ENCODE data around the gene LTBP2. TPM values are rescaled to one million over a fixed set of nuclear protein-coding genes. Genes with fewer than 3 reads are reported as not detected.

The LTBP2 gene
- total RNA-seq, 1 experiment from 2014 or later: 1.3 TPM

Other genes with a start within 250 kb of the LTBP2 start
- gene SYNDIG1L, start 186.0 kb downstream of the LTBP2 start, total RNA-seq (2014; rRNA removed; shearing (Covaris generic)): 0.48 and 0.76 TPM in 2 replicates
- gene NPC2, start 118.9 kb downstream of the LTBP2 start, total RNA-seq (2014; rRNA removed; shearing (Covaris generic)): 144 and 156 TPM in 2 replicates
- gene ISCA2, start 118.5 kb downstream of the LTBP2 start, total RNA-seq (2014; rRNA removed; shearing (Covaris generic)): 44.5 and 45.3 TPM in 2 replicates
- 19.6 and 20.0 TPM in 2 replicates for gene AREL1, start 100.8 kb upstream of the LTBP2 start, total RNA-seq (2014; rRNA removed; shearing (Covaris generic))
- 24.9 and 32.2 TPM in 2 replicates for gene FCF1, start 100.9 kb upstream of the LTBP2 start, total RNA-seq (2014; rRNA removed; shearing (Covaris generic))
- gene YLPM1, start 151.1 kb upstream of the LTBP2 start, total RNA-seq (2014; rRNA removed; shearing (Covaris generic)): 10.1 and 29.6 TPM in 2 replicates

Data from H7 (cell line).